ENCODE measurements around the gene TTC39B.

- TF ChIP-seq CREB1 (IDR thresholded peaks at IDR 0.05; ENCODE audit: low read depth) (no peak), TEAD4 (IDR thresholded peaks at IDR 0.05) (no peak), NFIC (IDR thresholded peaks at IDR 0.05) (no peak), TCF12 (IDR thresholded peaks at IDR 0.05; ENCODE audit: low read depth) (no peak), CEBPB (IDR thresholded peaks at IDR 0.05) (no peak), EP300 (IDR thresholded peaks at IDR 0.05; ENCODE audit: borderline replicate concordance) (no peak)
- TF ChIP-seq, protein P1, sequence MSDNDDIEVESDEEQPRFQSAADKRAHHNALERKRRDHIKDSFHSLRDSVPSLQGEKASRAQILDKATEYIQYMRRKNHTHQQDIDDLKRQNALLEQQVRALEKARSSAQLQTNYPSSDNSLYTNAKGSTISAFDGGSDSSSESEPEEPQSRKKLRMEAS (IDR thresholded peaks at IDR 0.05): no peak
- TF ChIP-seq, protein P2, sequence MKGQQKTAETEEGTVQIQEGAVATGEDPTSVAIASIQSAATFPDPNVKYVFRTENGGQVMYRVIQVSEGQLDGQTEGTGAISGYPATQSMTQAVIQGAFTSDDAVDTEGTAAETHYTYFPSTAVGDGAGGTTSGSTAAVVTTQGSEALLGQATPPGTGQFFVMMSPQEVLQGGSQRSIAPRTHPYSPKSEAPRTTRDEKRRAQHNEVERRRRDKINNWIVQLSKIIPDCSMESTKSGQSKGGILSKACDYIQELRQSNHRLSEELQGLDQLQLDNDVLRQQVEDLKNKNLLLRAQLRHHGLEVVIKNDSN (IDR thresholded peaks at IDR 0.05): no peak
Measured at GRCh38 chr9:15332939-15333338, 25.9 kb upstream of the TTC39B start.

Measured in Ishikawa (cell line).